ENCODE results near the gene ZG16B. TPM values are rescaled to one million over a fixed set of nuclear protein-coding genes. Genes with fewer than 3 reads are reported as not detected.

ZG16B gene
- total RNA-seq, 4 donors from 2014 or later = not detected

DNA sequence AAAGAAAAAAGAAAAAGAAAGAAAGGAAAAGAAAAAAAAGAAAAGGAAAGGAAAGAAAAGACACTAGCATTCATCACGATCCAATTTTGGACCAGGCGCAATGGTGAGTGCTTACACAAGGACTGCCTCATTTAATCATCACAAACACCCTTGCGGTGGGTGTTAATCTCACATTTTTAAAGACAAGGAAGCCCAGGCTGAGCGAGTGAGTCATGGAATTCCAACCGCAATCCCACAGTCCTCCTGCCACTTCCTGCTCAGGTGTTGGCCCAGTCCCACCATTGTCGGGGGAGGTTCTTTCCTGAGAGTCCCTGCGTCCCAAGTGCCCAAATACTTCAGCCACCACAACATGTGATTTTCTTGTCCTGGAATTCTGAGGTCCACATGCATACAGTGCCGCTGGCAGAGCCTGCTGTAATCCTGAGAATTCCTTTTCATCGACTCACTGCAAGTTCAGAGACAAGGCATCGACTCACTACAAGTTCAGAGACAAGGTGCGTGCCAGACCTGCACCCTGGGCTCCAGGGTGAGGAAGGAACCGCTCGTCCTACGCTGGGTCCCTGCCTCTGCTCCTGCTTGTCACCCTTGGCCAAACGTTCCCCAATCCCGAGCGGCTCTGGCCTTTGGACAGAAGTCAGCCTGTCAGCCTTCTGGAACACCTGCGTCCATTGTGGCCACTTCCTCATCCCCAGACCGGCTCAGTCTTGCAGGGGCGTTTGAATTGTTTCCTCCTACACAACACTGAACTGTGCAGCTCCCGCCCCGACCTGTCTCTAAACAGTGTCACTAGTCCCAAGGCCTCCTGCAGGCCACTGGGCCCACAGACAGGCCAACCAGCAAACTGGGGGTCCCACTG, 5.8 kb downstream of the ZG16B start:
- no peak overlapping the region for H3K4me3 ChIP-seq
- no peaks in the 10 kb centered on the region for H3K36me3 ChIP-seq
- peaks cover 0 to 9% (median 5%) of the 10 kb centered on the region in 4 donors for H3K4me1 ChIP-seq
- DNase-seq (ENCODE audit: extremely low spot score) = no peak
- peaks cover 0 to 71% (median 2%) of the 10 kb centered on the region in 4 donors for H3K27me3 ChIP-seq
- TF ChIP-seq POLR2AphosphoS5 (IDR thresholded peaks at IDR 0.05) = peak in 1 of 2 donors; percentile 20
- no peak for TF ChIP-seq POLR2A (IDR thresholded peaks at IDR 0.05; ENCODE audit: low read depth)
- intact Hi-C loops (cut with DNase I) = no loop called here
- WGBS = 58% methylated on average over 21 of the region's 22 CpGs
- H3K9me3 ChIP-seq = no peaks in the 10 kb centered on the region
- H3K27ac ChIP-seq (replicated peaks in 1 of 4) = peak overlapping the region in 1 of 4 donors; percentile 48

DNA sequence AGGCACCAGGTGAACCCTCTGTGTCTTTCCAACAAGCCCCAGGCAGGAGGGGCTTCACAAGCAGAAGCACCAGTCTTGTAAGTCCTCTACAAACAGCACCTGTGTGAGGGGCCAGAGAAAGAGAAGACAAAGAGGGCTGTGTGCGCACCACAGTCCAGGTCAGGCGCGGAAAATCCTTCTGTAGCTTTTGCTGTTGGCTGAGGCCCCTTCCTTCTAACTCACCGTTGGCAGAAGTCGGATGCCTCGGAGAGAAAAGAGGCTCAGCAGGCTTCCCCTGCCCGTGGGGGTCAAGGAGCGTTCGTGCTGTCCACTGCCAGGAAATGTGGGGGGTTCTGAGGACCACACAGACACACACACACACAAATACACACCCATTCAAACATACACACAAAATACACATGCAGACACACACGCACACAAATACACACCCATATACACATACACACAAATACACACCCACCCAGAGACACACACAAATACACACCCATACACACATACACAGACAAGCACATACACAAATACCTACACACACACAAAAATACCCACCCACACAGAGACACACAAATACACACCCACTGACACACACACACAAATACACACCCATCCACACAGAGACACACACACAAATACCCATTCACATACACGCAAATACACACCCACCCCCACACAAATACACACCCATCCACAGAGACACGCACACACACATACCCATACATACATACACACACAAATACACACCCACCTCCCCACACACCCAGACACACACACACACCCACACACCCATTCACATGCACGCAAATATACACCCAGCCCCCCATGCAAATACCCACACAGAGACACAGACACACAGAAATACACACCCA, 6.8 kb downstream of the ZG16B start:
- 63% methylated on average over 13 of the region's 13 CpGs for WGBS
- Histone ChIP-seq H3K27ac (replicated peaks in 1 of 4) (peak overlapping the region in 1 of 4 donors; percentile 48), H3K4me3 (no peak overlapping the region), H3K9me3 (no peaks in the 10 kb centered on the region), H3K4me1 (peaks cover 4 to 14% (median 11%) of the 10 kb centered on the region in 4 donors), H3K36me3 (no peaks in the 10 kb centered on the region), H3K27me3 (peaks cover 0 to 71% (median 2%) of the 10 kb centered on the region in 4 donors)
- TF ChIP-seq POLR2AphosphoS5 (IDR thresholded peaks at IDR 0.05) (no peak), EP300 (IDR thresholded peaks at IDR 0.05) (no peak), POLR2A (IDR thresholded peaks at IDR 0.05; ENCODE audit: low read depth) (no peak)
- TF ChIP-seq, protein P1, sequence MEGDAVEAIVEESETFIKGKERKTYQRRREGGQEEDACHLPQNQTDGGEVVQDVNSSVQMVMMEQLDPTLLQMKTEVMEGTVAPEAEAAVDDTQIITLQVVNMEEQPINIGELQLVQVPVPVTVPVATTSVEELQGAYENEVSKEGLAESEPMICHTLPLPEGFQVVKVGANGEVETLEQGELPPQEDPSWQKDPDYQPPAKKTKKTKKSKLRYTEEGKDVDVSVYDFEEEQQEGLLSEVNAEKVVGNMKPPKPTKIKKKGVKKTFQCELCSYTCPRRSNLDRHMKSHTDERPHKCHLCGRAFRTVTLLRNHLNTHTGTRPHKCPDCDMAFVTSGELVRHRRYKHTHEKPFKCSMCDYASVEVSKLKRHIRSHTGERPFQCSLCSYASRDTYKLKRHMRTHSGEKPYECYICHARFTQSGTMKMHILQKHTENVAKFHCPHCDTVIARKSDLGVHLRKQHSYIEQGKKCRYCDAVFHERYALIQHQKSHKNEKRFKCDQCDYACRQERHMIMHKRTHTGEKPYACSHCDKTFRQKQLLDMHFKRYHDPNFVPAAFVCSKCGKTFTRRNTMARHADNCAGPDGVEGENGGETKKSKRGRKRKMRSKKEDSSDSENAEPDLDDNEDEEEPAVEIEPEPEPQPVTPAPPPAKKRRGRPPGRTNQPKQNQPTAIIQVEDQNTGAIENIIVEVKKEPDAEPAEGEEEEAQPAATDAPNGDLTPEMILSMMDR (IDR thresholded peaks at IDR 0.05) = no peak
- DNase-seq (ENCODE audit: extremely low spot score) = no peak
- intact Hi-C loops (cut with DNase I) = no loop called here

DNA sequence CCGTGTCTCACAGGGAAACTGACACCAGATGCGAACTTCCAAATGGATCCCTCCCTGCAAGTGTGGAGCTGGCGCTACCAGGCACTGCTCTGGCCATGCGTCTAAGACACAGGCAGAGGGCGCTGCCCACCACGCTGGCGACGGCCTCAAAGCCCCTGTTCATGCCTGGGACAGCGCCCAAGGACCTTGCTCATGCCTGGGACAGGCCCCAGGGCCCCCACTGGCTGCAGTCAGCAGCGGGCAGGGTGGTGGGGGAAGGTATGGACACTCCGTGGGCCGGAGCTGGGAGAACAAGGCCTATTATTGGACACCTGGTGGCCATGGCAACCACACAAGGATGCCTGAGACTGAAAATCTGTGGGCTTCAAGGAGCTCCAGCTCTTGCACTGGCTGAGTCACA, 8.8 kb downstream of the ZG16B start:
- H3K4me1 ChIP-seq = peaks cover 11 to 23% (median 18%) of the 10 kb centered on the region in 4 donors
- H3K27ac ChIP-seq (replicated peaks in 1 of 4) = no peak overlapping the region
- DNase-seq (ENCODE audit: extremely low spot score) = no peak
- 6% methylated on average over 11 of the region's 12 CpGs for whole genome bisulfite sequencing
- TF ChIP-seq POLR2AphosphoS5 (IDR thresholded peaks at IDR 0.05) = no peak
- TF ChIP-seq, protein P1 (IDR thresholded peaks at IDR 0.05) = peak; percentile 27 to 55 (median 35)
- TF ChIP-seq POLR2A (IDR thresholded peaks at IDR 0.05; ENCODE audit: low read depth) = no peak
- TF ChIP-seq EP300 (IDR thresholded peaks at IDR 0.05) = no peak
- H3K9me3 ChIP-seq = no peaks in the 10 kb centered on the region
- H3K27me3 ChIP-seq = peaks cover 0 to 68% (median 2%) of the 10 kb centered on the region in 4 donors
- intact Hi-C loops (cut with DNase I) = no loop called here
- H3K4me3 ChIP-seq = no peak overlapping the region
- no peaks in the 10 kb centered on the region for H3K36me3 ChIP-seq

DNA sequence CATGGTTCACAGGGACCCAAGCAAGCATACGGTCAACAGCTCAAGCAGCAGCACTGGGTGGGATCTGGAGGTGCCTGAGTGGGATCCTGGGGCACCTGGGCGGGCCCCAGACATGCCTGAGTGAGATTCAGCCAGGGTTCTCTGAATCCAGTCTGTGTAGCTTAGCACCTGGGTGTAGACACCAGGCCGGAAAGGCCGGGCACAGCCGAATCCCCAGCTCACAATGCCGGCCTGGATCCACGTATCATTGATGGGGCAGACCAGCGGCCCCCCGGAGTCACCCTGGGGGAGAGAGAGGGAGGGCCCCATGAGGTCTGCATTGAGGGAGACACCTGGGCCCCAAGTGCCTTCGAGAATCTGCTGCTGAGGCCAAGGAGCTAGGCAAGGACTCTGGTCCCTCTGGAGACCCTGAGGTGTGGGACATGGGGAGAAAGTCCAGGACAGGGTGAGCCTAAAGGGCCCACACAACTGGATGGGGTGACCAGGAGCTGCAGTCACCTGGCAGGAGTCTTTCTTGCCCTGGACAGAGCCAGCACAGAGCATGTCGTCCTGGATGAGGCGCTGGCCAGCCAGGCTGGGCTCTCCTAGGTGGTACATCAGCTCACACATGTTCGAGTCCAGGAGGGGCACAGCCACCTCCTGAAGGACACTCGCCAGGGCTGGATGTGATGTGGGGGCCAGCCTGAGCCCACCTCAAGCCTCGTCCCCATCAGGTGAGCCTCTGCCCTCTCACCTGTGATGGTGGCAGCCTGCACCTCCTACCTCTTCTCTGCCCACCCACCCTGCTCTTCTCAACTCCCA, 9.7 kb downstream of the ZG16B start:
- TF ChIP-seq POLR2A (IDR thresholded peaks at IDR 0.05; ENCODE audit: low read depth) = no peak
- TF ChIP-seq, protein P1 (IDR thresholded peaks at IDR 0.05) = no peak
- no peak for TF ChIP-seq EP300 (IDR thresholded peaks at IDR 0.05)
- TF ChIP-seq POLR2AphosphoS5 (IDR thresholded peaks at IDR 0.05) = no peak
- no peaks in the 10 kb centered on the region for H3K36me3 ChIP-seq
- intact Hi-C loops (cut with DNase I) = no loop called here
- H3K27me3 ChIP-seq = peaks cover 0 to 68% (median 2%) of the 10 kb centered on the region in 4 donors
- 92% methylated on average over 13 of the region's 15 CpGs for WGBS
- no peaks in the 10 kb centered on the region for H3K9me3 ChIP-seq
- H3K27ac ChIP-seq (replicated peaks in 1 of 4) = no peak overlapping the region
- H3K4me1 ChIP-seq = peaks cover 11 to 23% (median 18%) of the 10 kb centered on the region in 4 donors
- no peak for DNase-seq (ENCODE audit: extremely low spot score)
- H3K4me3 ChIP-seq = no peak overlapping the region
